ENCODE data around the gene SYT14. TPM values are rescaled to one million over a fixed set of nuclear protein-coding genes. Genes with fewer than 3 reads are reported as not detected.

Gene SYT14
- total RNA-seq, 2 donors from 2014 or later, result 0.14 TPM; not detected in 1

Other genes starting within 250 kb of the SYT14 start
- under 1 TPM; 0.61 to 0.87 TPM for gene HSD11B1, start 233.4 kb upstream of the SYT14 start, total RNA-seq
- gene TRAF3IP3, start 182.2 kb upstream of the SYT14 start, total RNA-seq, result 1 to 10 TPM; 2.3 to 4.4 TPM
- 1 to 10 TPM; 2.0 to 4.5 TPM for gene C1orf74, start 153.7 kb upstream of the SYT14 start, total RNA-seq
- gene IRF6, start 132.1 kb upstream of the SYT14 start, total RNA-seq, result 100 to 1,000 TPM in 1 of 2 donors, 10 to 100 TPM in 1; 92.8 to 132 TPM
- gene UTP25, start 110.2 kb upstream of the SYT14 start, total RNA-seq, result 1 to 10 TPM; 4.8 to 6.2 TPM

All from left colon (tissue), 2 donors.